H9 (cell line): Measurements from ENCODE around the gene MTHFD2. TPM values are rescaled to one million over a fixed set of nuclear protein-coding genes. Genes with fewer than 3 reads are reported as not detected.

Source experiments
- DNase-seq: peaks from one replicate; pipeline ENCODE4 v3.0.0-alpha.2; 2017
- H2AFZ ChIP-seq: one replicate; pipeline ENCODE4 v1.6.1; 2013; ENCODE audit warnings: mild to moderate bottlenecking, low read length, control low read depth, moderate library complexity
- H2AK5ac ChIP-seq: 2 replicates; pipeline ENCODE4 v1.6.1; 2013; ENCODE audit warnings: low read length, control low read depth, mixed read lengths; ENCODE audit not compliant: insufficient read length
- H2BK120ac ChIP-seq: one replicate; pipeline ENCODE4 v1.6.1; 2013; ENCODE audit warnings: low read depth, mild to moderate bottlenecking, low read length, control low read depth, inconsistent platforms; ENCODE audit not compliant: poor library complexity, severe bottlenecking
- H2BK12ac ChIP-seq: 2 replicates; pipeline ENCODE4 v1.6.1; 2013; ENCODE audit warnings: low read length, control low read depth, mixed read lengths, low read depth; ENCODE audit not compliant: insufficient read length
- H2BK15ac ChIP-seq: 2 replicates; pipeline ENCODE4 v1.6.1; 2013; ENCODE audit warnings: low read depth, low read length, control low read depth
- H2BK20ac ChIP-seq: one replicate; pipeline ENCODE4 v1.6.1; 2013; ENCODE audit warnings: low read depth, mild to moderate bottlenecking, low read length, control low read depth, inconsistent platforms; ENCODE audit not compliant: poor library complexity, severe bottlenecking
- H2BK5ac ChIP-seq: 2 replicates; pipeline ENCODE4 v1.6.1; 2013; ENCODE audit warnings: low read length, control low read depth, mixed read lengths; ENCODE audit not compliant: insufficient read length
- H3K14ac ChIP-seq: 2 replicates; pipeline ENCODE4 v1.6.1; 2013; ENCODE audit warnings: low read length, control low read depth; ENCODE audit not compliant: insufficient read depth
- H3K18ac ChIP-seq: 2 replicates; pipeline ENCODE4 v1.6.1; 2013; ENCODE audit warnings: low read depth, mild to moderate bottlenecking, mixed read lengths, low read length, control low read depth; ENCODE audit not compliant: insufficient read length
- H3K23ac ChIP-seq: 2 replicates; pipeline ENCODE4 v1.6.1; 2013; ENCODE audit warnings: low read length, control low read depth, mixed read lengths, low read depth; ENCODE audit not compliant: insufficient read length
- H3K23me2 ChIP-seq: 2 replicates; pipeline ENCODE4 v1.6.1; 2013; ENCODE audit warnings: low read depth, mild to moderate bottlenecking, mixed read lengths, low read length, control low read depth; ENCODE audit not compliant: insufficient read length, poor library complexity, severe bottlenecking
- H3K27ac ChIP-seq: 2 replicates; pipeline ENCODE4 v1.5.1; 2013; ENCODE audit warnings: low read length, control low read depth, mixed read lengths, low read depth; ENCODE audit not compliant: insufficient read length
- H3K27me3 ChIP-seq: 2 replicates; pipeline ENCODE4 v1.6.1; 2013; ENCODE audit warnings: low read length, control low read depth, inconsistent platforms; ENCODE audit not compliant: insufficient read depth
- H3K4ac ChIP-seq: 2 replicates; pipeline ENCODE4 v1.6.1; 2013; ENCODE audit warnings: low read depth, mild to moderate bottlenecking, control low read depth, inconsistent platforms, low read length, moderate library complexity
- H3K4me1 ChIP-seq: 2 replicates; pipeline ENCODE4 v1.6.1; 2013; ENCODE audit warnings: low read length, control low read depth, inconsistent platforms; ENCODE audit not compliant: insufficient read depth
- H3K4me2 ChIP-seq: 2 replicates; pipeline ENCODE4 v1.6.1; 2013; ENCODE audit warnings: low read length, control low read depth, mixed read lengths; ENCODE audit not compliant: insufficient read length, insufficient read depth
- H3K56ac ChIP-seq: 2 replicates; pipeline ENCODE4 v1.6.1; 2013; ENCODE audit warnings: low read depth, mild to moderate bottlenecking, mixed read lengths, low read length, control low read depth; ENCODE audit not compliant: insufficient read length
- H3K79me1 ChIP-seq: 2 replicates; pipeline ENCODE4 v1.6.1; 2013; ENCODE audit warnings: low read depth, mild to moderate bottlenecking, moderate library complexity, low read length, control low read depth, inconsistent platforms; ENCODE audit not compliant: insufficient read depth, poor library complexity, severe bottlenecking
- H3K79me2 ChIP-seq: 2 replicates; pipeline ENCODE4 v1.6.1; 2013; ENCODE audit warnings: low read length, control low read depth, inconsistent platforms; ENCODE audit not compliant: insufficient read depth
- H3K9ac ChIP-seq: 2 replicates; pipeline ENCODE4 v1.6.1; 2013; ENCODE audit warnings: low read length, control low read depth, mixed read lengths; ENCODE audit not compliant: insufficient read length; ENCODE audit errors: extremely low read depth
- H3K9me3 ChIP-seq: one replicate; pipeline ENCODE4 v1.6.1; 2013; ENCODE audit warnings: low read depth, low read length, inconsistent platforms; ENCODE audit not compliant: control insufficient read depth
- H3T11ph ChIP-seq: one replicate; pipeline ENCODE4 v1.6.1; 2013; ENCODE audit warnings: mild to moderate bottlenecking, low read length, control low read depth, inconsistent platforms
- H4K20me1 ChIP-seq: one replicate; pipeline ENCODE4 v1.6.1; 2013; ENCODE audit not compliant: control insufficient read depth, insufficient read length, insufficient read depth
- H4K5ac ChIP-seq: 2 replicates; pipeline ENCODE4 v1.6.1; 2013; ENCODE audit warnings: low read depth, mild to moderate bottlenecking, mixed read lengths, low read length, control low read depth; ENCODE audit not compliant: insufficient read length
- H4K8ac ChIP-seq: replicated peaks from 2 replicates; pipeline ENCODE4 v1.6.1; 2013; ENCODE audit warnings: low read length, control low read depth, mixed read lengths, low read depth; ENCODE audit not compliant: insufficient read length
- H4K91ac ChIP-seq: 2 replicates; pipeline ENCODE4 v1.6.1; 2013; ENCODE audit warnings: low read depth, mild to moderate bottlenecking, moderate library complexity, mixed read lengths, low read length, control low read depth; ENCODE audit not compliant: insufficient read length
- H3K27ac Mint-ChIP-seq, 3 experiments: 2 replicates in 2 of 3; 3 replicates in 1 of 3; pipeline ENCODE4 v1.8.0; 2020 to 2021; ENCODE audit warnings: mixed read lengths in 3 of 3, mild to moderate bottlenecking in 1 of 3, moderate library complexity in 1 of 3
- H3K27me3 Mint-ChIP-seq: 2 replicates; pipeline ENCODE4 v1.8.0; 2021; ENCODE audit warnings: low read depth, mild to moderate bottlenecking, moderate library complexity, mixed read lengths
- H3K36me3 Mint-ChIP-seq, 3 experiments: 2 replicates in 2 of 3; 3 replicates in 1 of 3; pipeline ENCODE4 v1.8.0; 2020 to 2021; ENCODE audit warnings: low read depth in 3 of 3, mixed read lengths in 3 of 3; ENCODE audit not compliant: insufficient read depth in 1 of 3
- H3K4me1 Mint-ChIP-seq, 2 experiments: 2 replicates each; pipeline ENCODE4 v1.8.0; 2020; ENCODE audit warnings: mixed read lengths in 2 of 2
- H3K4me3 Mint-ChIP-seq, 2 experiments: 2 replicates in 1 of 2; 3 replicates in 1 of 2; pipeline ENCODE4 v1.8.0; 2020 to 2021; ENCODE audit warnings: mild to moderate bottlenecking in 2 of 2, mixed read lengths in 2 of 2, moderate library complexity in 1 of 2
- H3K9me3 Mint-ChIP-seq, 2 experiments: 2 replicates in 1 of 2; 3 replicates in 1 of 2; pipeline ENCODE4 v1.8.0; 2020; ENCODE audit warnings: mild to moderate bottlenecking in 2 of 2, mixed read lengths in 2 of 2, moderate library complexity in 1 of 2
- CTCF ChIP-seq: fragments of 200-600 bp; sonication (generic); conservative IDR thresholded peaks from 3 replicates; pipeline ENCODE4 v1.8.0; 2021; ENCODE audit warnings: antibody characterized with exemption, mild to moderate bottlenecking
- WGBS: extraction: QIAGEN DNeasy Blood & Tissue Kit; methylation state at CpG from one replicate; pipeline ENCODE4 v1.1.7; 2013; ENCODE audit warnings: missing lambda C conversion rate, low lambda C conversion rate, mixed read lengths; ENCODE audit not compliant: insufficient read length; ENCODE audit errors: extremely low coverage; 5-methylcytosine and 5-hydroxymethylcytosine counted together
- total RNA-seq: library from RNA; stranded (reverse); gene quantifications from 2 replicates; pipeline ENCODE4 v1.2.1, GENCODE V29; 2021

Gene MTHFD2
- total RNA-seq, 1 experiment from 2014 or later: 201 TPM

GRCh38 chr2:74238879-74239278, 40.5 kb downstream of the MTHFD2 start:
- no peak overlapping the region for H3K4ac ChIP-seq
- WGBS: no CpG with 5 or more reads among the region's 2 CpGs
- H3K4me3 Mint-ChIP-seq: no peak overlapping the region

More at GRCh38 chr2:74238879-74239278, 40.5 kb downstream of the MTHFD2 start:
- Mint-ChIP-seq H3K9me3 (no peaks in the 10 kb centered on the region), H3K27ac (no peak overlapping the region), H3K36me3 (no peaks in the 10 kb centered on the region), H3K4me1 (0 out of 4 replicates have a peak, but pooled peaks cover 0 to under 1% of the 10 kb centered on the region in 2 experiments), H3K27me3 (peaks cover 4% of the 10 kb centered on the region)
- no peak overlapping the region for H4K91ac ChIP-seq
- H3K9me3 ChIP-seq: no peaks in the 10 kb centered on the region
- no peak overlapping the region for H3K18ac ChIP-seq
- H3T11ph ChIP-seq: no peak overlapping the region
- no peaks in the 10 kb centered on the region for H3K79me1 ChIP-seq
- no peak overlapping the region for H3K9ac ChIP-seq
- H2BK120ac ChIP-seq: no peak overlapping the region
- H3K4me1 ChIP-seq: no peaks in the 10 kb centered on the region; the same call in 1 of the 2 replicates
- H3K4me2 ChIP-seq: no peak overlapping the region
- no peak overlapping the region for H4K8ac ChIP-seq
- H2BK5ac ChIP-seq: no peak overlapping the region
- H2BK20ac ChIP-seq: no peak overlapping the region
- no peak overlapping the region for H3K56ac ChIP-seq
- H3K27me3 ChIP-seq: no peaks in the 10 kb centered on the region
- H3K27ac ChIP-seq: no peak overlapping the region
- no peak overlapping the region for H2BK15ac ChIP-seq
- no peak overlapping the region for H4K5ac ChIP-seq
- no peaks in the 10 kb centered on the region for H3K23me2 ChIP-seq
- H2AFZ ChIP-seq: no peak overlapping the region
- no peak for TF ChIP-seq CTCF
- H2AK5ac ChIP-seq: no peak overlapping the region
- no peak overlapping the region for H3K14ac ChIP-seq
- H3K23ac ChIP-seq: no peak overlapping the region
- H2BK12ac ChIP-seq: no peak overlapping the region
- no peak for DNase-seq
- no peaks in the 10 kb centered on the region for H3K79me2 ChIP-seq
- H4K20me1 ChIP-seq: no peaks in the 10 kb centered on the region
